ENCODE results near the gene TECTA. TPM values are rescaled to one million over a fixed set of nuclear protein-coding genes. Genes with fewer than 3 reads are reported as not detected.

TECTA gene
- polyA plus RNA-seq, 1 experiment = 0.76 TPM

- DNase-seq (ENCODE audit: low read depth) = no peak
- ChIA-PET CTCF (no interaction called here), POLR2A (no interaction called here)
- Histone ChIP-seq H3K36me3 (ENCODE audit: control insufficient read depth, insufficient read depth, low read length) (no peaks in the 10 kb centered on the region), H3K4me3 (ENCODE audit: low read depth, low read length) (no peak overlapping the region), H3K27me3 (ENCODE audit: control insufficient read depth, insufficient read depth, low read length) (0 out of 2 replicates have a peak, but pooled peaks cover 1% of the 10 kb centered on the region)
- TF ChIP-seq CTCF (IDR thresholded peaks at IDR 0.05; ENCODE audit: insufficient read depth, low read depth, low read length) = no peak
Observed at GRCh38 chr11:121151207-121151688, 50.2 kb downstream of the TECTA start.

- no peak for DNase-seq (ENCODE audit: low read depth)
- Histone ChIP-seq H3K27me3 (ENCODE audit: control insufficient read depth, insufficient read depth, low read length) (0 out of 2 replicates have a peak, but pooled peaks cover 1% of the 10 kb centered on the region), H3K4me3 (ENCODE audit: low read depth, low read length) (no peak overlapping the region), H3K36me3 (ENCODE audit: control insufficient read depth, insufficient read depth, low read length) (no peaks in the 10 kb centered on the region)
- ChIA-PET POLR2A (no interaction called here), CTCF (no interaction called here)
- TF ChIP-seq CTCF (IDR thresholded peaks at IDR 0.05; ENCODE audit: insufficient read depth, low read depth, low read length) = no peak
Observed at GRCh38 chr11:121152764-121153163, 51.7 kb downstream of the TECTA start.

DNA sequence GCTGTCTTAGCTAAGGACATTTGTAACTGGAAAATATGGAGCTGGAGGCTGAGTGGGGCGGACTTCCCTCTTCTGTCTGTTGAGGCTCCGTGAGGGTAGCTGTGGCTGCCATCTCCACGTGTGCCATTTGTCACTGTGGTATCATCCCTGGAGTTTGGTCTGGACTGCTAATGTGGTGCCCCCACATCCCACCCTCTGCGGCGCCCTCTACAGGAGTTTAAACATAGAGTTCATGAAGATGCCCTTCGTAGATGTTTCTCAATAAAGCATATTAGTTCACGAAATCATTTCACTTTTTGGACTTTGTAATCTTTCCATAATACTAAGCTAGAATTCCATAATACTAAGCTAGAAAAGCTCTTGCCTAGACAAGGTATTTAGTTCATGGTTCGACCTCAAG lies 52.4 kb downstream of the TECTA start:
- no peak for DNase-seq (ENCODE audit: low read depth)
- H3K36me3 ChIP-seq (ENCODE audit: control insufficient read depth, insufficient read depth, low read length) = no peaks in the 10 kb centered on the region
- no peak overlapping the region for H3K4me3 ChIP-seq (ENCODE audit: low read depth, low read length)
- 0 out of 2 replicates have a peak, but pooled peaks cover 1% of the 10 kb centered on the region for H3K27me3 ChIP-seq (ENCODE audit: control insufficient read depth, insufficient read depth, low read length)
- no peak for TF ChIP-seq CTCF (IDR thresholded peaks at IDR 0.05; ENCODE audit: insufficient read depth, low read depth, low read length)
- ChIA-PET CTCF (no interaction called here), POLR2A (no interaction called here)

GRCh38 chr11:121154486-121155314 lies 53.7 kb downstream of the TECTA start:
- TF ChIP-seq CTCF (IDR thresholded peaks at IDR 0.05; ENCODE audit: insufficient read depth, low read depth, low read length) = no peak
- H3K27me3 ChIP-seq (ENCODE audit: control insufficient read depth, insufficient read depth, low read length) = 0 out of 2 replicates have a peak, but pooled peaks cover 1% of the 10 kb centered on the region
- no peaks in the 10 kb centered on the region for H3K36me3 ChIP-seq (ENCODE audit: control insufficient read depth, insufficient read depth, low read length)
- H3K4me3 ChIP-seq (ENCODE audit: low read depth, low read length) = no peak overlapping the region
- DNase-seq (ENCODE audit: low read depth) = no peak
- ChIA-PET POLR2A (no interaction called here), CTCF (interaction anchor here (0.5 kb wide), 1 partner anchor 93 kb away, joined by 3 read pairs; no protein-coding TSS in a partner anchor)

- Histone ChIP-seq H3K4me3 (ENCODE audit: low read depth, low read length) (no peak overlapping the region), H3K27me3 (ENCODE audit: control insufficient read depth, insufficient read depth, low read length) (0 out of 2 replicates have a peak, but pooled peaks cover 1% of the 10 kb centered on the region), H3K36me3 (ENCODE audit: control insufficient read depth, insufficient read depth, low read length) (no peaks in the 10 kb centered on the region)
- DNase-seq (ENCODE audit: low read depth) = no peak
- TF ChIP-seq CTCF (IDR thresholded peaks at IDR 0.05; ENCODE audit: insufficient read depth, low read depth, low read length) = no peak
- CTCF ChIA-PET = no interaction called here
- POLR2A ChIA-PET = no interaction called here
Observed at GRCh38 chr11:121157756-121158155, 56.7 kb downstream of the TECTA start.
